IPS-18c (cell line): Measurements from ENCODE around the gene SRL.
"Not testable (repeated sequence)": the region's sequence is repeated elsewhere in the genome, so short reads cannot be mapped to it uniquely, and the experiment has no call there.

Experiments used
- H3K4me3 ChIP-seq: 2 replicates; pipeline ENCODE4 v1.7.0; 2013; ENCODE audit warnings: low read depth, mild to moderate bottlenecking, low read length, moderate library complexity; ENCODE audit not compliant: insufficient read depth
- H3K9me3 ChIP-seq: one replicate; pipeline ENCODE4 v1.6.1; 2013; ENCODE audit warnings: mild to moderate bottlenecking, low read length, moderate library complexity; ENCODE audit not compliant: control insufficient read depth, insufficient read depth

Gene SRL

GRCh38 chr16:4263504-4264436 is 21.9 kb upstream of the SRL start:
- H3K4me3 ChIP-seq = peak overlapping the region; percentile 15
- H3K9me3 ChIP-seq = no peaks in the 10 kb centered on the region

DNA sequence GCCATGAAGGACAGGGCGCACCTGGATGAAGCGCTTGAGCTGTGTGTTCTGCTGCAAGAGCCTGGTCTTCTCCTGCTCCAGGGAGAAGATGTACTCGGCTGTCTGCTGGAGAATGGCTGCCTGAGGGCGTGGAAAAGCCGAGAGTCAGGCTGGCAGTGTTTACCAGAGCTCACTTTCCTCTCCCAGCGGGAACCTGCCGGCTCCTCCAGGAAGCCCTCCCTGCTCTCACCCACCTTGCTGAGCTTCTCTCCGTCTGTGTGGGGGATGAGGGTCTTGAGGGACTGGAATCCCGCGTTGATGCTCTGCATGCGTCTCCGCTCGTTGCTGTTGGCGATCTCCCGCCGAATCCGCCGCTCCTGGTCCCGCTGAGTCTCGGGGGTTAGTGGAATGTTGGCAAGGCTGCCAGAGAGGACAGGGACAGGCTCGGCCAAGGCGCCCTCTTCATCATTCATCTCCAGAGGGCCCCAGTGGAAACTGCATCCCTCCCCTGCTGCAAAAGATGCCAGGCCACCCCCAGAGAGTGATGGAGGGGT is 20.5 kb upstream of the SRL start:
- Histone ChIP-seq H3K4me3 (no peak overlapping the region; the same call in 1 of the 2 replicates), H3K9me3 (no peaks in the 10 kb centered on the region)

DNA sequence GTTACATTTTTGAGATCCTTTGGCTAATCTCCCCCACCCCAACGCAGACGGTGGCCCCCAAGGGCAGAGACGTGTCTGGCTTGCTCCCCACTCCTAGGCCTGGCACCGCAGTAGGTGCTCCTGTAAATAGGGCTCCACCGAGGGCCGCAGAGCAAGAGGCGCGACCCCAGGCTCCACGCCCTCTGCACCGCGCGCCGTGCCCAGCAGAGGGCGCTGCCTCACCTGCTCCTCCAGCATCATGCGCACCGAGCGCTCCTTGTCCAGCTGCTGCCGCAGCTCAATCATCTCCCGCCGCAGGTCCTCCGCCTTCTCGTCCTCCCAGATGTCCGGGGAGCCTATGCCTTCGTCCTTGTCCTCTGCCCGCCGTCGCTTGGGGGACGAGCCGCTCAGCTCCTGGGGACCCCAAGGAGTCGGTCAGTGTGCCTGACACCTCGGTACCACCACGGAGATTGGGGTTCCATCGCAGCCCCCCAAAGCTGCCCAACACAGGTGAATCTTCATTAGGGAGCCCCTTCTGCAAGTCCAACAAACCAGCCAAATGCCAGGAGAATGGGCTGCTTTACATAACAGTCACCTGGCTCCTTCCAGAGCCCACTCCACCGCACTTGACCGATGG is 19.8 kb upstream of the SRL start:
- Histone ChIP-seq H3K4me3 (no peak overlapping the region; the same call in 1 of the 2 replicates), H3K9me3 (no peaks in the 10 kb centered on the region)

GRCh38 chr16:4260360-4260759 is 18.5 kb upstream of the SRL start:
- H3K4me3 ChIP-seq = no peak overlapping the region
- H3K9me3 ChIP-seq = no peaks in the 10 kb centered on the region

- H3K9me3 ChIP-seq = no peaks in the 10 kb centered on the region
- H3K4me3 ChIP-seq = no peak overlapping the region
Observed at GRCh38 chr16:4257646-4258556, 16.0 kb upstream of the SRL start.

- Histone ChIP-seq H3K4me3 (peak overlapping the region; percentile 77; the same call in 1 of the 2 replicates), H3K9me3 (no peaks in the 10 kb centered on the region)
Observed at GRCh38 chr16:4253394-4254150, 11.7 kb upstream of the SRL start.

DNA sequence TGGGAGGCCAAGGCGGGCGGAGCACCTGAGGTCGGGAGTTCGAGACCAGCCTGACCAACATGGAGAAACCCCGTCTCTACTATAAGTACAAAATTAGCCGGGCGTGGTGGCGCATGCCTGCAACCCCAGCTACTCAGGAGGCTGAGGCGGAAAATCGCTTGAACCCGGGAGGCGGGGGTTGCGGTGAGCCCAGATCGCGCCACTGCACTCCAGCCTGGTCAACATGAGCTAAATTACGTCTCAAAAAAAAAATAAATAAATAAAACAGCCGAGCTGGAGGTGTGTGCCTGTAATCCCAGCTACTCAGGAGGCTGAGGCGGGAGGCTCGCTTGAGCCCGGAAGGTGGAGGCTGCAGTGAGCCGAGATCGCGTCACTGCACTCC is 11.1 kb upstream of the SRL start:
- H3K9me3 ChIP-seq = not testable (repeated sequence)
- H3K4me3 ChIP-seq = peak overlapping the region; percentile 77; the same call in 1 of the 2 replicates

DNA sequence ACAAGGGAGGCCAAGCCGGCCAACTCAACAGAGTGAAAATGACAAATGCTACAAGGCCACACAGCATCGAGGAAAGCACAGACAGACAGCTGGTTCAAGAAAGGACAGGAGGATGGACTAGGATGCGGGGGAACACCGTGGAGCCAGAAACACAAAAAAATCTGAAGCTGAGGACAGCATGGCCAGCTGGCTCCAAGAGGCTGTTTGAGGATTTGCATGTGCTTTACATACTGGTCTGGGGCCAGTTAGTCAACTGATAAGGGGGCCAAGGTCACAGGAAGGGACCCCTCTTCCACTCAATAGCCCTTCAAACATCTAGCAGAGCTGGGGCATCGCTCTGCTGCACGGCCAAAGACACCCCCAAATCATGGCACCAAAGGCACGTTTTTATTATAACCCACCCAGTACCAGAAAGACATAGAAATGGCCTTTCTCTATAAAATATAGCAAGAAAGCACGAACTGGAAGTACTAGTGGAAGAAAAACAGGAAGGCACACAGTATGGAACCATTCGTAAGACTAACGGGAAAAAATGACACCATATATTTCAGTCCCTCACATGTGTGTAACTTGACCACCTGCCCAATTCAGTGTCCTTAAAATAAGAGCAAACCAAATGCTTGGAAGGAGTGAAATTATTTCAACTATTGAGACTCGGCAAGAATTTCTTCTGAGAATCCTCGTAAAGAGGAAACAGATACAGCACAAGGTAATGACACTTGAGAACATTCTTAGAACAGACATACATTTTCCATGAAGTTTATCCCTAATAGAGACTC is 7.8 kb upstream of the SRL start:
- no peaks in the 10 kb centered on the region for H3K9me3 ChIP-seq

DNA sequence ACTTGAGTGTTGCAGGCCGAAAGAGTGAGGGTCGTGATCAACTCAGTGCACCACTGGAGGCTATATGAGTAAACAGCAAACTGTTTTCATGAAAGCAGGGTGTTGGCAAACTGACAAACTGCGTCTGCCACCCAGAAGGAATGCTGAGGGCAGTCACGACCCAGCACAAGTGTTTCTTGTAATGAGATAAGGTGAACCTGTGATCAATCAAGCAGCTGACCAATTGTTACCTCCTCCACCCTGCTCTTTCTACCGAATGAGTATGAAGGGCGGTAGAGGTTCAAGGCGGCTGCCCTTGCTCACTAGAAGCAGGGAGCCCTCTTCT is 5.5 kb upstream of the SRL start:
- no peak overlapping the region for H3K4me3 ChIP-seq
- H3K9me3 ChIP-seq = no peaks in the 10 kb centered on the region

More for the DNA sequence above, 7.8 kb upstream of the SRL start:
- no peak overlapping the region for H3K4me3 ChIP-seq

DNA sequence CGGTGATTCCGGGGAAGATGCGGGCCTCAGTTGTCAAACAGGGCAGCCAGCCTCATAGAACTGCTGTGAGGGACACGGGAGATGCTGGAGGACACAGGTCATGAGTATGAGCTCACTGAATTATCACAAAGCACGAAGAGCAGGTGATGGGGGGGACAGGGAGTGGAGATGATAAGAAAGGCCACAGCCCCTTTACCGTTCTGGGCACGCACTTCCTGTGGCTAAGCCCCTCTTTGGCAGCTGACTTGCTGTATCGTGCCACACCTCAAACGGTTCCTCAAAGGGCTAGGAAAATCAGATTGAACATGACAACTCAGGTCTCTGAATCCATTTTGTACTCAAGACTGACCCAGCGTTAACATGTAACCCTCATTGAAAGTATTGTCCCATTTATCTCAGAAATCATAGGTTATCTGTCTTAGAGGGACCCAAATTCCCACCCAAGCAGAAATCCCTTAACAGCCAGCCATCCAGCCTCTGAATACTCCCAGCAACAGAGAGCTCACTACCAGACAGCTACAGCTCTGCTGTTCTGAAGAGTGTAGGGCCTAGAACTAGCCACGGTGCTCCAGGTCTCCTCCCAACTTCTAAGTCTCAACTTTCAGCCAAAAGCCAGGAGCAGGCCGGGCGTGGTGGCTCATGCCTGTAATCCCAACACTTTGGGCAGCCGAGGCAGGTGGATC is 5.0 kb upstream of the SRL start:
- H3K9me3 ChIP-seq = no peaks in the 10 kb centered on the region

GRCh38 chr16:4245077-4245791 is 3.4 kb upstream of the SRL start:
- H3K4me3 ChIP-seq = no peak overlapping the region
- no peaks in the 10 kb centered on the region for H3K9me3 ChIP-seq

More for the DNA sequence above, 5.0 kb upstream of the SRL start:
- H3K4me3 ChIP-seq = no peak overlapping the region

GRCh38 chr16:4244254-4245076 is 2.6 kb upstream of the SRL start:
- H3K4me3 ChIP-seq = no peak overlapping the region
- no peaks in the 10 kb centered on the region for H3K9me3 ChIP-seq

DNA sequence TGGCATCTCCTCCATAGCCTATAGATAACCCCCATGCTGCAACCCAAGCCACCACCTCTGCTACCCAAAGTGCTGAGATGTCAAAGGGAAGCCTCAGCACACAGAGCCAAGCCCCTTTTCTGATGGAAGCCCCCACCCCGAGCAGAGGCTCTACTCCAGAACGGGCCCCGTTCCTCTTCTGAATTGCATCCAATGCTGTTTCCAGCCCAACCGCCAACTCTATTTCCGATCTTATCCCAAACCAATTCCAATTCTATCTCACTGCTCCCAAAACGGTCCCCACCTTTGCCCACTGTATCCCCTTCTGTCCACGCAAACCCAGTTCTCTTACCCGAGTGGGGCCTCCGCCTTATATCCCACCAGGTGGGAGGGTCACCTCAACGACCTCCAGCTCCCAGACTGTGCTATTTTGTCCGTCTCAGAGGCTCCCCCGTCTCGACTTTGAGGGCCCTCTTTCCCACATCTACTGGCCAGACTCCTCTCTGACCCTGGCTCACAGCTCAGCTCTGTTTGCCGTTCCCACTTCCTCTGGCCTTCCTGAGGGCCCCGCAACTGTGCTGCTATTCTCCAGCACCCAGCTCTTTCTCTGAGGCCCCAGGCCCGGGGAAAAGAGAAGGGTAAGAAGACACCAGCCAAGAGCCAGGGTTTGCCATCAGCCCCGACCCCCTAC is 487 bp downstream of the SRL start:
- no peaks in the 10 kb centered on the region for H3K9me3 ChIP-seq
- H3K4me3 ChIP-seq = no peak overlapping the region

- H3K4me3 ChIP-seq = no peak overlapping the region
- H3K9me3 ChIP-seq = no peaks in the 10 kb centered on the region
Observed at GRCh38 chr16:4240624-4241023, 1.3 kb downstream of the SRL start.
